GM12892 (cell line): ENCODE data around the gene FAM111B.
"Not testable (repeated sequence)": the region's sequence is repeated elsewhere in the genome, so short reads cannot be mapped to it uniquely, and the experiment has no call there.

Source experiments
- DNase-seq: peaks from one replicate; pipeline ENCODE4 v3.0.0; 2011; ENCODE audit not compliant: insufficient read length
- FAIRE-seq: peaks from 2 replicates; lab custom pipeline; 2011; peaks lifted over from hg19 to GRCh38; lab: Jason Lieb, UNC
- POLR2A ChIP-seq: IDR thresholded peaks from 2 replicates; pipeline ENCODE4 v1.6.1; 2011; ENCODE audit warnings: low read depth, low read length, control low read depth
- POLR2AphosphoS5 ChIP-seq: IDR thresholded peaks from 2 replicates; pipeline ENCODE4 v1.6.1; 2011; ENCODE audit warnings: low read depth, low read length, control low read depth
- TAF1 ChIP-seq: IDR thresholded peaks from 2 replicates; pipeline ENCODE4 v1.6.1; 2011; ENCODE audit warnings: low read depth, mild to moderate bottlenecking, control low read depth, low read length, borderline replicate concordance

FAM111B gene

GRCh38 chr11:59088162-59088561 is 18.9 kb upstream of the FAM111B start:
- no peak for TF ChIP-seq POLR2AphosphoS5
- no peak for TF ChIP-seq POLR2A
- TF ChIP-seq TAF1: no peak
- FAIRE-seq (peak; percentile 83), DNase-seq (no peak)

DNA sequence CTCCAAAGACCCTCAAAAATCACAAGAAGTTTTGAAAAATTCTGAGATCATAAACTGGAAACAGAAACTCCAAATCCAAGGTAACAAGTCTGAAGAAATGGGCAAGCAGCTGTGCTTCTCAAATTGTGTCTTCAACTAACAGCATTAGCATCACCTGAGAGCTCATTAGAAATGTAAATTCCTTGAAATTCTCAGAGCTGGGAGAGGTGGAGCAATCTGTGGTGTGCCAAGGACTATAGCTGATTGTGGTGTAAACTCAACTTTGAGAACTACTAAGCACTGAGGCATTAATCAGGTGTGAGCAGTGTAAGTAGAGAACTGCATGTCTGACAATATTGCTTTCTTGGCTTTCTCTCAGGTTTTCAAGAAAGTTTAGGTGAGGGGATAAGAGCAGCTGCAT is 13.5 kb upstream of the FAM111B start:
- not testable (repeated sequence) for DNase-seq
- peak; percentile 79 for FAIRE-seq

- peak; percentile 93 for FAIRE-seq
- DNase-seq: not testable (repeated sequence)
Observed at GRCh38 chr11:59095225-59095624, 11.8 kb upstream of the FAM111B start.

DNA sequence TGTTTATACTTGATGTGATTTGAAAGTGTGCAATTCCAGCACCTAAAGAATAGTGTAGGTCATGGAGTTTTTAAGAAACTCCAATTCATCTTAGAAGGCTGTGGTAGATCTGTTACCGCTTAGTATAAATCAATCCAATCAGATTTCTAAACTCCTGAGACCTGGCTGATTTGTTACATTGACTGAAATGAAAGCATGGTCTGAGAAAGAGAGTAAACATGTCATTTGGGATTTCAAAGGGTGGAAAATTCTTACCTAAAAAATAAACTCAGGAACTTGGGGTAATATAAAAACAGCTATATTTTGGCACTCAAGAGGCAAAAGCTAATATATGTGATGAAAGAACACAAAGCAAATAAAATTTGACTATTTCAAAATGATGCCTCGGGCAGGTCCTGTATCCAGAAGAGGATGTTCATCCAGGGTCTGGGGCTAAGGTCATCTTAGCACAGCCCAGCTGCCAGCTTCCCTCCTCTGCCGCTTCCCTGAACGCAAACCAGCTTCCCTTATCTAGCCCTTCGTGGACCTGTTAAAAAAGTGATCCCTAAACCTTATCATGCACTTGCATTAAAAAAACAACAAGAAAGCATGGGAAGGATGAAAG is 11.0 kb upstream of the FAM111B start:
- FAIRE-seq, DNase-seq: not testable (repeated sequence)

- DNase-seq: no peak
- TF ChIP-seq POLR2A (no peak), POLR2AphosphoS5 (no peak), TAF1 (no peak)
- peak; percentile 95 for FAIRE-seq
Observed at GRCh38 chr11:59097113-59097708, 9.8 kb upstream of the FAM111B start.

GRCh38 chr11:59097938-59098337 is 9.1 kb upstream of the FAM111B start:
- TF ChIP-seq POLR2AphosphoS5: 0 out of 2 replicates have a peak, but pooled peaks have one; percentile 18
- 0 out of 2 replicates have a peak, but pooled peaks have one; percentile 20 for TF ChIP-seq TAF1
- peak; percentile 52; the same call in 1 of the 2 replicates for TF ChIP-seq POLR2A
- DNase-seq, FAIRE-seq: not testable (repeated sequence)

- peak; percentile 100 for FAIRE-seq
- TF ChIP-seq POLR2AphosphoS5: peak; percentile 49; the same call in 1 of the 2 replicates
- TF ChIP-seq POLR2A: peak; percentile 44; the same call in 1 of the 2 replicates
- TF ChIP-seq TAF1: no peak
- DNase-seq: peak; percentile 39
Observed at GRCh38 chr11:59102259-59102765, 4.7 kb upstream of the FAM111B start.

GRCh38 chr11:59107721-59108120 is 684 bp downstream of the FAM111B start:
- not testable (repeated sequence) for DNase-seq, FAIRE-seq

GRCh38 chr11:59112494-59112893 is 5.5 kb downstream of the FAM111B start:
- DNase-seq (no peak), FAIRE-seq (no peak)
- TF ChIP-seq POLR2AphosphoS5 (no peak), TAF1 (no peak), POLR2A (no peak)

DNA sequence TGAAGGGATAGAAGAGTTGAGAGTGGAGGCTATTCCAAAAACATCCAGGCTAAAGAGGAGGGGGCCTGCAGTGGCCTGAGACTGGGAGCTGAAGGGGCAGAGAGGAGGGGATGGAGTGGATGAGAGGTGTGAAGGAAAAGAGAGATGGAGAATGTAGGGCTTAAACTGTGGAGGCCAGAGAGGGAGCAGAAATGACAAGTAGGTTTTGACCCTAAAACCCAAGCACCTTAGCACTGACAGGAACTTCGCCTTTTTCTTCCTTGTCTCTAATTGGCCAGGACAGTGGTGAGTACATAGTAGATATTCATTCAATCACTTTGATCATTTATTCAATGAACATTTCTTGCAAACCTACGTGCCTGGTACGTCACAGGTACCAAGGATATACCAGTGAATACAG is 7.3 kb downstream of the FAM111B start:
- peak; percentile 66 for TF ChIP-seq POLR2A
- TF ChIP-seq POLR2AphosphoS5: peak; percentile 64
- TF ChIP-seq TAF1: no peak
- no peak for DNase-seq
- FAIRE-seq: no peak

- TF ChIP-seq POLR2AphosphoS5 (peak; percentile 44; the same call in 1 of the 2 replicates), TAF1 (no peak), POLR2A (no peak)
- DNase-seq (no peak), FAIRE-seq (no peak)
Observed at GRCh38 chr11:59115553-59115952, 8.5 kb downstream of the FAM111B start.

- FAIRE-seq (no peak), DNase-seq (no peak)
- TF ChIP-seq POLR2AphosphoS5 (no peak), POLR2A (0 out of 2 replicates have a peak, but pooled peaks have one; percentile 2)
Observed at GRCh38 chr11:59117774-59118173, 10.7 kb downstream of the FAM111B start.
